HG03378 (cell line): Measurements from ENCODE around the gene TRIM22.
"Not testable (repeated sequence)": the region's sequence is repeated elsewhere in the genome, so short reads cannot be mapped to it uniquely, and the experiment has no call there.

ENCODE experiments used
- ATAC-seq: cut with Tn5 transposase; IDR thresholded peaks from one replicate; pipeline ENCODE4 v1.9.1; 2021; ENCODE audit warnings: mild to moderate bottlenecking, moderate library complexity; ENCODE audit not compliant: unreplicated experiment

The TRIM22 gene

DNA sequence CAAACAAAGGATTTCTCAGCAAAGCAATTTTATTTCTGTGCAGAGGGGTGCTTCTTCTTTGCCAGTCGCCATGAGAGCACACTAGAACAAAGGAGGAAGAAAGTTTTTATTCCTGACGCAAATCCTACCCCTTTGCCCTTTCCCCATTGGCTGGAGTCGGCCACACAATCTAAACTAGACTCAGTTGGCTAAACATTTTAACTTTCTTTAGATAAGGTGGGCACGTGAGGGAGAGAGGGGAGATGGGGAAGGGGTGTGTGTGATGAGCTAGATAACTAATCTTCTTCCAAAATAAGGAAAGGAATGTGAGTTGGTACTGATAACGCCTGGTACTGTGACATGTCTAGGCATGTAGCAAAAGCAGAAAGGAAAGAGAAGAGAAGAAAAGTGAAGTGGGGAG lies 626 bp downstream of the TRIM22 start:
- ATAC-seq, result no peak

DNA sequence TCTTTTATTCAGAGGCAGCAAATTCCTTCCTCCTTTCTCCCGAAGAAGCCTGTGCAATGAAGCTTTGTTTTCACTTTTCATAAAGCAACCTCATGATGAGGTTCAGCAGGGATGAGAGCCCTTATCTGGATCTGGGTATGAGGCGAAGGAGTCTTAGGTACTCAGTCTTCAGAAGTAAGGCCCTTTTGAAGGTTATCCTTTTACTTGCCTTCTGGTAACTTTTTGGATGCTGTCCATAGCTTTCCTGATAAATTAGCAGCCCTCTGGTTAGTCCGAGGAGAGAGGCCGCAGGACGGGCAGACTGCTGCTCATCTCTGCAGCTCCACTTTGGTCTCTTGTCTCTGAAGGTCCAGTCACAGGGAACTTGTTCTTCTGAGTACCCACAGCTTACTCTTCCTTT lies 1.1 kb downstream of the TRIM22 start:
- no peak for ATAC-seq

DNA sequence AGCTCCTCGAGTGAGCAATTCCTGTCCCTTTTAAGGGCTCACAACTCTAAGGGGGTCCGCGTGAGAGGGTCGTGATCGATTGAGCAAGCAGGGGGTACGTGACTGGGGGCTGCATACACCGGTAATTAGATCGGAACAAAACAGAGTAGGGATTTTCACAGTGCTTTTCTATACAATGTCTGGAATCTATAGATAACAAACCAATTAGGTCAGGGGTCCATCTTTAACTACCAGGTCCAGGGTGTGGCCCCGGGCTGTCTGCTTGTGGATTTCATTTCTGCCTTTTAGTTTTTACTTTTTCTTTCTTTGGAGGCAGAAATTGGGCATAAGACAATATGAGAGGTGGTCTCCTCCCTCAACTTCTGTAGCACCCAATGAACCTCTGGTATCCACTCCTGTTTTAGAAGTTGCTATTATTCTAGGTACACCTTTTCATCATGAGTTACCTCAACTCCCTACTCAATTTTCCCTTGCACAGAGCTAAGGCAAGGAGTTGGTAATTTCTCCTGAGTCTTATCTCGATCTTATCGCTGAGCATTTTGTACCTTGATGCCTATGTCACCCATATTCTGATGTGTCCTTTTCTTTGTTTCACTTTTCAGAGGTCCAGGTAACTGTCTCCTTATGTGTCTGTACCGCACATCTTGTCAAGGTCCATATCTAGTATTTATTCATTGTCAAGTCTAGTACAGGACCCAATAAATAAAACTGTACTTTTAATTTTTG lies 1.8 kb downstream of the TRIM22 start:
- not testable (repeated sequence) for ATAC-seq

DNA sequence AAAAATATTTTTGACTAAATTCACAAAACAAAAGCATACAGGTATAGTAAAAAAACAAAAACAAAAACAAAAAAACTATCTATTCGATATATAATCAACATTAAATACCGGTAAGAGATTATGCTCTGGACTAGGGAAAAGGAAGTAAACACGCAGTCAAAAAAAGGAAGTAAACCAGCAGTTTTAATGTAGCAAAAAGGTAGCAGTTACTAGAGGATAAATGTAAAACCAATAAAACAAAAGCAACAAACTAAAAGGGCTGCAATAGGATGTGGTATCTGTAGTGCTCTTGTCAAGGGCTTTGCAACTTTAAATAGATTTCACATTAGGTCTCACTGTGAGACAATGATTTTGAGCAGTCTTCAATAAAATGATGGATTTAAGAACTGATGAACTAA lies 2.4 kb downstream of the TRIM22 start:
- ATAC-seq, result no peak

DNA sequence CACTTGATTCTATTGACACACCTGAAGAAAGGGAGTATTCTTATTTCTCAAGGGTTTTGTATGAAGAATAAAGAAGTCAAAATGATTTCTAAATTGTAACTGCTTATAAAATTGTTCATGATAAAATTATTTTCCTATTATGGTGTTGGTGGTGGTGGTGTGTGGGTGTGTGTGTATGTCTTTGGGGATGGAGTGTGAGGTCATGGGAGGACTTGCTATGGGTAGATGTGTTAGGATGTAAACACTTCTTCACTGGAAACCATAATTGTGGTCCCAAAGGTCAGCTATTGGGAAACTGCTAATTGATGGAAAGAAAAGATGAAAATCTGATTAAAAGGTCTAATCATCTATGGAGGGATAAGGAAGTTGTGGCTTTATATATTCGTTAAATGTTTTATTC lies 5.1 kb downstream of the TRIM22 start:
- ATAC-seq, result no peak

DNA sequence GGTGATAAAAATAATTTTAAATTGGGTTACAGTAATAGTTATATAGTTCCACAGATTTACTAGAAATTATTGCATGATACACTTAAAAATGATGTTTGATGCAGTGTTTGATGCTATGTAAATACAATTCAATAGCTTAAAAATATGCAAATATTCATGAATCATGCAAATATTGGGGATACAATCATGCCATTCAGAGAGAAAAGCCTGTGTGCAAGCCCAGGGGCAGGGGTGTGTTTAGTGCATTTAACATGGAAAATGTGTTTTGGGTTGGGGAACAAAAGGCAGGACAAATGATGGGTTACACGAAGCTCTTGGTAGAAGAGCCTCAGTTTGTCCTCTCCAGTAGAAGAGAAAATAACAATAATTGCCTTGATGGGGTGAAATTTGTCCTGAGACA lies 6.0 kb downstream of the TRIM22 start:
- no peak for ATAC-seq

DNA sequence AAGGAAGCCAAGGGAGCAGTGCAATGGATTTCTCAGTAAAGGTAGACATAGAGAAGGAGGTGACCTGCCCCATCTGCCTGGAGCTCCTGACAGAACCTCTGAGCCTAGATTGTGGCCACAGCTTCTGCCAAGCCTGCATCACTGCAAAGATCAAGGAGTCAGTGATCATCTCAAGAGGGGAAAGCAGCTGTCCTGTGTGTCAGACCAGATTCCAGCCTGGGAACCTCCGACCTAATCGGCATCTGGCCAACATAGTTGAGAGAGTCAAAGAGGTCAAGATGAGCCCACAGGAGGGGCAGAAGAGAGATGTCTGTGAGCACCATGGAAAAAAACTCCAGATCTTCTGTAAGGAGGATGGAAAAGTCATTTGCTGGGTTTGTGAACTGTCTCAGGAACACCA lies 6.6 kb downstream of the TRIM22 start:
- no peak for ATAC-seq

DNA sequence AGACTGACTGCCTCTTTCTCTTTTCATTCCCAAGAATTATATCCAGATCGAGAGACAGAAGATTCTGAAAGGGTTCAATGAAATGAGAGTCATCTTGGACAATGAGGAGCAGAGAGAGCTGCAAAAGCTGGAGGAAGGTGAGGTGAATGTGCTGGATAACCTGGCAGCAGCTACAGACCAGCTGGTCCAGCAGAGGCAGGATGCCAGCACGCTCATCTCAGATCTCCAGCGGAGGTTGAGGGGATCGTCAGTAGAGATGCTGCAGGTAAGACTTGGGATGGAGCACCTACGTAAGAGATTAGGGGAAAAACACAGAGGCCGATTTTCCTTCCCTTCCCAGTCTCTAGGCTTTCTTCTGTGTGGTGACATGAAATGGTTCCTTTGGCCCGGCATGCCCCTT lies 8.7 kb downstream of the TRIM22 start:
- no peak for ATAC-seq

DNA sequence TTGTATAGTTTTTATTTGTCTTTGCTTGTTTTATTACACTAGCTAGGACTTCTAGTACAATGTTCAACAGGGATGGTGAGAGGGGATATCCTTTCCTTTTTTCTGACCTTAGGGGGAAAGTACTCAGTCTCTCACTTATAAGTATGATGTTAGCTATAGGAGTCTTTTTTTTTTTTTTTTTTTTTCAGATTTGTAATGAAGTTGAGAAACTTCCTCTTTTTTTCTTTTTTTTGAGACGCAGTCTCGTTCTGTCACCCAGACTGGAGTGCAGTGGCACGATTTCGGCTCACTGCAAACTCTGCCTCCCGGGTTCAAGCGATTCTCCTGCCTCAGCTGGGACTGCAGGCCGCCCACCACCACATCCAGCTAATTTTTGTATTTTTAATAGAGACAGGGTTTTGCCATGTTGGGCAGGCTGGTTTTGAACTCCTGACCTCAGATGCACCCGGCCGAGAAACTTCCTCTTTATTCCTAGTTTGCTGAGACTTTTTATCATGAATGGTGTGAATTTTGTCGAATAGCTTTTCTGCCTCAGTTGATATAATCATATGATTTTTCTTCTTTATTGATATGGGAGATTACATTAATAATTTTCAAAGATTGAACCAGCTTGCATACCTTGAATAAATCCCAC lies 10.9 kb downstream of the TRIM22 start:
- ATAC-seq, result no peak

DNA sequence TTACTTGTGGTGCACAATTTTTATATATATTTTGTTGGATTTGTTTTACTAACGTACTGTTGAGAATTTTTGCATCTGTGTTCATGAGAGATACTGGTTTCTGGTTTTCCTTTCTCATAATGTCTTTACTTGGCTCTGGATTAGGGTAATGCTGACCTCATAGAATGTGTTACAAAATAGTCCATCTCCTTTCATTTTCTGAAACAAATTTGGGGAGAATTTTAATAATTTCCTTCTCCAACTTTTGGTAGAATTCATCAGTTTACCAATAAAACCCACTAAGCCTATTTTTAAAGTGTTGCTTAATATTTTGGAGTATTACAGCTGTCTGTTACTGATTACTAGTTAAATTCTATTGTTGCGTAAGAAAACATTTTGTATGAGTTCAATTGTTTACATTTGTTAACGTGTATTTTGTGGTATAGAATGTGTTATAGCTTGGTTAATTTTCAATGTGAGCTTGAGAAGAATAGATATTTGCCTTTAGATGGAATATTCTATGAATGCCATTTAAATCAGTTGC lies 11.5 kb downstream of the TRIM22 start:
- ATAC-seq, result no peak

DNA sequence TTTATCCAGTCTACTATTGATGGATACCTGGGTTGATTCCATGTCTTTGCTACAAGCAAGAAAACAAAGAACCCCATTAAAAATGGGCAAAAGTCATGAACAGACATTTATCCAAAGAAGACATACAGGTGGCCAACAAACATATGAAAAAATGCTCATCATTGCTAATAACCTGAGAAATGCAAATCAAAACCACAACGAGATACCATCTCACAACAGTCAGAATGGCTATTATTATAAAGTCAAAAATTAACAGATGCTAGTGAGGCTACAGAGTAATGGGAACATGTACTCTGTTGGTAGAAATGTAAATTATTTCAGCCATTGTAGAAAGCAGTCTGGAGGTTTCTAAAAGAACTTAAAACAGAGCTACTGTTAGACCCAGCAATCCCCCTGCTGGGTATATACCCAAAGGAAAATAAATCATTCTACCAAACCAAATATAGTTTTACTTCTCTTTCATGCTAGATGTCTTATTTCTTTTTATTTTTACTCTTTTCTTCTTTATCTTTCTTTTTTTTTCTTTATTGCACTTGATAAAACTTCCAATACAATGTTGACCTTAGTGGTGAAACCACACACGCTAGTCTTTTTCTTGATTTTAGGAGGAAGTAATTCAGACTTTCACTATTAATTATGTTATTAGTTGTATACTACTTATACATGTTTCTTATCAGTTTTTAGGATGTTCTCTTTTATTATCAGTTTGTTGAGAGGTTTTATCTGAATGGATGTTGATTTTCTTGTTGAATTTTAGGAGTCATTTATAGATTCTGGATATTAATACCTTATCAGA lies 14.3 kb downstream of the TRIM22 start:
- peak; percentile 84 for ATAC-seq

DNA sequence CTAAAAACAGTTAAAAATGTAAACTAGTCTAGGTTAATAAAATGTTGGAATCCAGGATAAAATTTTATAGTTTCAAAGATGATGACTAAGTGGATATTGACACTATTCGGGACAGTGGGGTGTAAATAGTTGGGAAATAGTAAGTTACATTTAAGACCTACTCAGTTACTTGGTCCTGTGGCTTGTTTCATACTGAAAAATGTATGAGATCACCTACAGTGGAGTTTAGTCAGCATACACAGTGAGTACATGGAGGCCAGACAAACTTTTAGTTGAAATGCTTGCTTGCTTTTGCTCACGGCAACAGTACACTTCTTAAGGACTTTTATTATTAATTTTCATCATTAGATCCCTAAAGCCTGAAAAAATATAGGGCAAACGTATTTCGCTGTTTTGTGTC lies 16.1 kb downstream of the TRIM22 start:
- no peak for ATAC-seq

DNA sequence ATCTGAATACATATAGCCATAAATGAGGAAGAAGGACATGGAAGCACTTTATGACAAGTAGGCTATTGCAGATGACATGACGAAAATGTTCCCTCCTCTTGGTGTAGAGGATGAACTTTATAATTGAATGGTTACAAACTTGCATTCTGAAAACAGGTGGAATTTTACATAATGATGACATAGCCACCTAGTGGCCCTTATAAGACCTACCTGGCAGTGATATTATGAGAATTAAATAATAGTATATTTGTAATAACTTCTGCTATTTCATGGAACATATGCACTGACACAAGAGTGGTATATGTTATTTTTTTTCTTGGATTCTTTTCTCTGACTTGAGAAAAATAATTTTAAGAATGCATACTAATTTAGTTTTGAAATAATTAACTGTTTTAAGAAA lies 22.9 kb downstream of the TRIM22 start:
- ATAC-seq, result no peak

DNA sequence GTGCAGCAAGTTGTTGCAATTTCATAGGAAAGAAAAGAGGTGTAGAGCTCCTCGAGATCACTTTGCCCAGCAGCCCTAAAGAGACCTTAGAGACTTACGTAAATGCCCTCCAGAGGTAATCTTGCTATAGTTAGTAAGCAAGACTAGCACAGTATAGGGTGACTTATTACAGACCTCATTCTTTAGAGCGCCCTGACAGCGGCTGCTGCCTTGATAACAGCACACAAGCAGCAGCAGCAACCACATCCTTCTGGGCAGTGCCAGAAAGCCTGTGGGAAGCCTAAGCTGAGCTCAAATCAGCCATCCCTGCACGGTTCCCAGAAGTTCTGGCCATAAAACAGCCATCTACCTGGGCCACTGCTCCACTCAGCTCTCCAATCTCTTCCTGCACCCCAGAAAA lies 24.1 kb downstream of the TRIM22 start:
- ATAC-seq, result no peak

DNA sequence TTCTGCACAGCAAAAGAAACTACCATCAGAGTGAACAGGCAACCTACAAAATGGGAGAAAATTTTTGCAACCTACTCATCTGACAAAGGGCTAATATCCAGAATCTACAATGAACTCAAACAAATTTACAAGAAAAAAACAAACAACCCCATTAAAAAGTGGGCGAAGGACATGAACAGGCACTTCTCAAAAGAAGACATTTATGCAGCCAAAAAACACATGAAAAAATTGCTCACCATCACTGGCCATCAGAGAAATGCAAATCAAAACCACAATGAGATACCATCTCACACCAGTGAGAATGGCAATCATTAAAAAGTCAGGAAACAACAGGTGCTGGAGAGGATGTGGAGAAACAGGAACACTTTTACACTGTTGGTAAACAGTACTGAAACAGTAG lies 26.9 kb downstream of the TRIM22 start:
- ATAC-seq, result not testable (repeated sequence)

DNA sequence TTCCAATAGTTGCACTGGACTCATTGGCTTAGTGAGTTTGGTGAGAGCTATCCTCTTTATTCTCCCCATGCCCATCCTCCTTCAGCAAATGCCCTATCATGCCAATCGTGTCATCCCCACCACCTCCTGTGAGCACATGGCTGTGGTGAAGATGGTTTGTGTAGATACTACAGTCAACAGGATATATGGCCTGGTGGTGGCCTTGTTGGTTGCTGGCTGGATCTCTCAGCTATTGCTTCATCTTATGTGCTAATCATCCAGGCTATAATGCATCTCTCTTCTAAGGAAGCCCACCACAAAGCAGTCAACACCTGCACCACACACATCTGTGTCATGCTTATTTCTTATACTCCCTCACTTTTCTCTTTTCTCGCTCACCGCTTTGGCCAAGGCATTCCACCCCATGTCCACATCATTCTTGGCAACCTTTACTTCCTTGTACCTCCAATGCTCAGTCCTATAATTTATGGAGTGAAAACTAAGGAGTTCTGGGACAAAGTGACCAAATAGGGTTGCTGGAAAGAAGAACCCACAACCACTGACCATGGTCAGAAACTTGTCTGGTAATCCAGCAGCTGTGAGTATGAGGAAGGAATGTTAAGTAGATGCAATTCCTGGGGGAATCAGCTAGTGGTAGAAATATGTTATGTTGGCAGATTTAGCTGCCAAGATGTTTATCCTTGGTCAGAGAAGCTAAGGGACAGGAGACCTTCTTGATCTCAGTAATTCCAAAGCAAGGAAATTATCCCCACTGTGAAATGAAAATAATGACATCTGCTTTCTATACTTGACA lies 30.3 kb downstream of the TRIM22 start:
- ATAC-seq, result no peak

DNA sequence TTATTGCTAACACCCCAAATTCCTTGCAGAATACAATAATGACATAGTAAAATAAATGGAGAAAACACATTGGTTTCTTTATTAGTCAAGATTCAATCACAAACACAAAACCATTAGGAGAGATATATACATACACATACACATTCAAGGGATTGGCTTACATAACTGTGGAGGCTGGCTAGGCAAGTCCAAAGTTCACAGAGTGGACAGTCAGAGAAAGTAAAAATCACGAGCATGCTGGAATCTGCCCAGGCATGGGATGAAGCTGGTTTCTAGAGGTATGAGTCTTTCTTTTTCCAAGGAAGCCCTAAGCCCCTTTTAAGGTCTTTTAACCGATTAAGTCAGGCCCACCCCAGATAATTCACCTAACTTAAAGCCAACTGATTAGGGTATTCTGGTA lies 33.0 kb downstream of the TRIM22 start:
- no peak for ATAC-seq

DNA sequence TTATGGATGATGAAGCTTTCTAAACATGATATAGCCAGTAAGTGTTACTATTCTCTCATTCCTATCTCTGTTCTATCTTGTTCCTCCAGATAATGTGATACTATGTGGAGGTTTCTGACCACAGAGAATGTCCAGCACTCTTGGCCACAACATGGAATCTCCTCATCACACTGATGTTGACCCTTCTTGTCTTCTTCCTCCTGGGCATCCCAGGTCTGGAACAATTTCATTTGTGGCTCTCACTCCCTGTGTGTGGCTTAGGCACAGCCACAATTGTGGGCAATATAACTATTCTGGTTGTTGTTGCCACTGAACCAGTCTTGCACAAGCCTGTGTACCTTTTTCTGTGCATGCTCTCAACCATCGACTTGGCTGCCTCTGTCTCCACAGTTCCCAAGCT lies 36.8 kb downstream of the TRIM22 start:
- no peak for ATAC-seq

DNA sequence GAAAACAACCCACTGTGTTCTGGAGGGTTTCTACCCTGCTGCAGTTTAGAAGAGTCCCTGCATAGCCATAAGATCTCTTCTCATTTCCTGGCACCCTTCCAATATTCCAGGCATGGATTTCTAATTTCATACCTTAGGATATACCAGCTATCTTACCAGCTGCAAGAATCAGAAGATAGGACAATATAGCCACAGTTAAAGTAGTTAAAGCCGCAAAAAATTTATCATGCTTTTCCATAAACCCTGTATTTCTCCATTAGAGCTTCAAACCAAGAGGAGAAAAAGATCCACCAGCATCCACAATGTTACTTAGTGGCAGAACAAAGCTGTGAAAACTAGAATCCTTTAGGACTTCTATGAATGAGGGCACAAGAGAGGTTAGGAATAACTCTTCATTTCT lies 38.1 kb downstream of the TRIM22 start:
- ATAC-seq, result no peak

DNA sequence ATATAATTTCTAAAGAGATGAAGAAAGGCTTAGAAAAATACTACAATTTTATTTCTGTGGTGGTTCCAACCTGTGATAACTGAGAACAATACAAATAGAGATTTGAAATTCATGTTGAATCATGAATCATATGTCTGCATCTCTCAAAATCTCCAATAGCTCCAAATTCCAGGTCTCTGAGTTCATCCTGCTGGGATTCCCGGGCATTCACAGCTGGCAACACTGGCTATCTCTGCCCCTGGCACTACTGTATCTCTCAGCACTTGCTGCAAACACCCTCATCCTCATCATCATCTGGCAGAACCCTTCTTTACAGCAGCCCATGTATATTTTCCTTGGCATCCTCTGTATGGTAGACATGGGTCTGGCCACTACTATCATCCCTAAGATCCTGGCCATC lies 46.8 kb downstream of the TRIM22 start, which contains the start of gene OR56B1:
OR56B1 (plus strand) TSS at position 53 of the 400 bp plus-strand sequence; CDS start at position 122, 69 bp downstream.
- no peak for ATAC-seq

DNA sequence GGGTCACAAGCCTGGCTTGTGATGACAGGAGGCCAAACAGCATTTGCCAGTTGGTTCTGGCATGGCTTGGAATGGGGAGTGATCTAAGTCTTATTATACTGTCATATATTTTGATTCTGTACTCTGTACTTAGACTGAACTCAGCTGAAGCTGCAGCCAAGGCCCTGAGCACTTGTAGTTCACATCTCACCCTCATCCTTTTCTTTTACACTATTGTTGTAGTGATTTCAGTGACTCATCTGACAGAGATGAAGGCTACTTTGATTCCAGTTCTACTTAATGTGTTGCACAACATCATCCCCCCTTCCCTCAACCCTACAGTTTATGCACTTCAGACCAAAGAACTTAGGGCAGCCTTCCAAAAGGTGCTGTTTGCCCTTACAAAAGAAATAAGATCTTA lies 47.5 kb downstream of the TRIM22 start:
- no peak for ATAC-seq
